ENCODE results near the gene SMTN.
"Not testable (repeated sequence)": the region's sequence is repeated elsewhere in the genome, so short reads cannot be mapped to it uniquely, and the experiment has no call there.

The SMTN gene

GRCh38 chr22:31073125-31073524 is 8.0 kb upstream of the SMTN start:
- DNase-seq (ENCODE audit: low read depth), result not testable (repeated sequence)

DNA sequence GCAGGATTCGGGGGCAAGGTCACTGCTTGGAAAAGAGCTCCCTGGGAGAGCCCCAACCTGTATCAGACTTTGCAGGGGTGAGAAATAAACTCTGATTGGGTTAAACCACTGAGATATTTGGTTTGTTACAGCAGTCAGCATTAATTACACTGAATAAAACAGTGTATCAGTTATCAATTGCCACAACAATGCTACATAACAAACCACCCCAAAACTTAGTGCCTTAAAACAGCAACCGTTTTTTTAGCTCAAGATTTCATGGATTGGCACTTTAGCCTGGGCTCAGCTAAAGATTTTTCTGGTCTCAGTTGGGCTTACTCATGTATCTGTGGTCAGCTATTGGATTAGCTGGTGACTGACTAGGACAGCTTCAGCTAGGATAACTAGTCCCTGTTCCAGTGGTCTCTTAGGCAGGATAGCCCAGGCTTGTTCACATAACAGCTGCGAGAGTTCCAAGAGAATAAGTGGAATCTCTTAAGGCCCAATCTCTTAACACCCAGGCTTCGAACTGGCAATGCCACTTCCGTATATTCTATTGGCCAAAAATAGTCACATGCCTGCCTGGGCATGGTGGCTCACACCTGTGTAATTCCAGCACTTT is 7.5 kb upstream of the SMTN start:
- not testable (repeated sequence) for DNase-seq (ENCODE audit: low read depth)

- no peak for DNase-seq (ENCODE audit: low read depth)
These were observed 5.2 kb upstream of the SMTN start for GRCh38 chr22:31075961-31076360.

- no peak for DNase-seq (ENCODE audit: low read depth)
These were observed 3.4 kb upstream of the SMTN start for GRCh38 chr22:31077681-31078080.

DNA sequence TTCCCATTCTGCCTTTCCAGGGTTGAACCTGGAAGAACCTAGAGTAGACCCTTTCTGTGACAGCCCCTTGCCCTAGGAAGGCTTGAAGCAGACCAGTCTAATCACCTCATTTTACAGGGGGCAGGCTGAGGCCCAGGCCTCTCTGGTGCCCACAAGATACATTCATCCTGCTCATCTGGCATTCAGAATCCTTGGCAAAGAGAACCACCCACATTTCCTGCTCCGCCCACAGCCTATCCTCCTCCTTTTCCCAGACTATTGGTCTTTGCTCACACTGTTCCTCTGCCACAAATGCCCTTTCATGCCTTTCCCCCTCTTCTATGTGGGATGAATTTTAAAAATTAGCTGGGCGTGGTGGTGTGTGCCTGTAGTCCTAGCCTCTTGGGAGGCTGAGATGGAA is 2.7 kb upstream of the SMTN start:
- not testable (repeated sequence) for DNase-seq (ENCODE audit: low read depth)

- DNase-seq (ENCODE audit: low read depth), result no peak
These were observed 1.9 kb upstream of the SMTN start for GRCh38 chr22:31079095-31079642.

DNA sequence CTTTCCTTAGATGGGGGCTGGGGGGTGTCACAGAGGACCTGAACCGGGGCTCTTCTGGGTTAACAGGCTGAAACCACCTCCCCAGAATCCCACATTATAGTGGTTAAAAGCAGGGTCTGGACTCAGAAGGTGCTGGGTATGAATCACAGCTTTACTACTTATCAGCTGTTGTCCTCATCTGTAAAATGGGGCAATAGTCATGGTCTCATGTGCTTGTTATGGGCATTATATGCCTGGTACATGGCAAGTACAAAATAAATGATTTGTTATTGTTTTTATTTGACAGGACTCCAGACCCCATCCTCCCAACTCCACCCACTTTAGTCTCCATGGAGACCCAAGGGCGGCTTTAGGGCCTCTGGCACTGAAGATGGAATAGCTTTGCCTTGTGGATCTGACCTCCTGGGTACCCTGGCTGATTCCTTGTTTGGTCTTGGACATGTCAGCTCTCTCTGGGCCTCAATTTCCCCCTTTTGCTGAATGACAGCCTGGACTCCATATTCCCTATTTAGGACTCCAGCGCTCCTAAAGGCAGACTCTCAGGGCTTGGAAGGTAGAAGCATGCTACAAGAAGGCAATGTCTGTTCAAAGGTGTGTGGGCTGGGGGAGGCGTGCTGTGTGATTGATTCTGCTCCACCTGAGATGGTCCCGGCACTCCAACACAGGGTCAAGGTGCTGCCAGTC is 812 bp upstream of the SMTN start:
- no peak for DNase-seq (ENCODE audit: low read depth)

DNA sequence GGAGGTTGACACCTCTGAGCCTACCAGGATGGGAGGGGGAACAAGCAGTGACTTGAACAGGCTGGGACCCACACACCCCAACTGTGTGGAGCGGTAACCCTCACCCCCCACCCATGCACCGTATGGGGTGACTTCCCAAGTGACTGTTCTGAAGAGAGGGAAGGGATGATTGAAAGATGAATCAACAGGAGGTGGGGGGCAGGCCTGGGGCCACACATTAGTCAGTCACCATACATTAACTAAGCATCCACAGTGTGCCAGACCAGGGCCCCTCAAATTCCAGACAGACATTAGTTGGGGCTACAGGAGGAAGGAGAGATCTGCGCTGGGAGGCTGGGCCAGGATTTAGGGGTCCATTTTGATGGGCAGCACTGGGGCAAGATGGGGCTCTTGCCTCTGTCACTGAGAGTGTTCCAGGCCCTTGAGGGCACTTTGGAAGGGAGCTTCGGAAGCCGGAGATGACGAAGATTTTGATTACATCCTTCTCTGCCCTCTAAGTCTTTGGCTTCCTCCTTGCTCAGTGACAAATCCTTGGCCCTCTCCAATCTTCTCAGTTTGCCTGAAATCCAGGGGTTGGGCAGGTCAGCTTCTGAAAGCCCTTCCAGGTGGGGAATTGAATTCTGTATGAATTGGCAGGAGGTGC is 966 bp downstream of the SMTN start:
- no peak for DNase-seq (ENCODE audit: low read depth)

- no peak for DNase-seq (ENCODE audit: low read depth)
These were observed 1.7 kb downstream of the SMTN start for GRCh38 chr22:31082606-31083376.

DNA sequence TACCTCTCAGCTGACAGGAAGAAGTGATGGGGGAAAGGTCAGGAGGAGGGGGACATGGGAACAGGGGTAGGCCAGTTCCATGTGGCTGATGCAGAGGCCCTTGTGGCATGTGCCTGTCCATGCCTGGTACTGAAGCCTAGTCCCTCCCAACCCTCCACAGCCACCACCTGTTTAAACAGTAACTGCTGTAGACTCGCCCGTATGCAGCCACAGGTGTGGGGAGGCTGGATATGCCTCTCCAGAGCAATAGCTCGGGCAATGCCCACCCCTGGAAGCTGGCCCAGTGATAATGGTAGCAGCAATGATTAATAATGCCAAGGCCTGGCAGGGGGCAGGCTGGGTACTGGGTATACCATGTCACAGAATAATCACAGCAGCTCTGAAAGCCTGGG is 2.3 kb downstream of the SMTN start:
- DNase-seq (ENCODE audit: low read depth), result no peak

- DNase-seq (ENCODE audit: low read depth), result no peak
These were observed 3.0 kb downstream of the SMTN start for GRCh38 chr22:31083923-31084810.

DNA sequence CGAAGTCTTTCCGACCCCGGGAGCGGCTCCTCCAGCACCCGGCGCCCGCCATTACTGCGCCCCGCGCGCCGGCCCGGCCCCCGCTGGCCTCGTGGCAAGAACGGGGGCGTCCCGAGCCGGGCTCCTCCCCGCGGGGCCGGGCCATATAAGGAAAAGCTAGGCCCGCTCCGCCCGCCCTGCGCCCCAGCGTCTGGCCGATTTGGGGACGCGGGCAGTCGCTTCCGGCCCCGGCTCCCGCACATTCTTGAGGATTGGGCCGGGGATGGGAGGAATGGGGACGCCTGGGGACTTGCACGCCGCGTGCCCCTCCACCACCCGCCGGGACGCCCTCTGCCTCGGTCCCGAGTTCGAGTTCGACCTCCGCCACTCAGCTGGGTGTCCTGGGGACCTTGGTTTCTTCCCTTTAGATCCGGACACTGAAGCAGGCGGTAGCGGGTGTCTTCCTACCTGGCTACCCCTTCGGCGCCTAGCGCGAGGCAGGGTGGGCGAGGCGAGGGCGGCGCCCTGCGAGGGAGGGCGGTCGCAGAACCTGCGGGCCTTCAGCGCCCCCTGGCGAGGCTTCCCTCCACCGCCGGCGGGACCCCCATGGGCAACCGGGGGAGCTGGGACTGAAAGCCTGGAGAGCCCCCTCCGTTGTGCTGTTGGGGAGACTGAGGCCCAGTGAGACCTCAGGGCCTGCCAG is 3.8 kb downstream of the SMTN start:
- peak; percentile 70 for DNase-seq (ENCODE audit: low read depth)

- DNase-seq (ENCODE audit: low read depth), result no peak
These were observed 4.3 kb downstream of the SMTN start for GRCh38 chr22:31085493-31085824.

- DNase-seq (ENCODE audit: low read depth), result no peak
These were observed 4.8 kb downstream of the SMTN start for GRCh38 chr22:31085928-31086327.

DNA sequence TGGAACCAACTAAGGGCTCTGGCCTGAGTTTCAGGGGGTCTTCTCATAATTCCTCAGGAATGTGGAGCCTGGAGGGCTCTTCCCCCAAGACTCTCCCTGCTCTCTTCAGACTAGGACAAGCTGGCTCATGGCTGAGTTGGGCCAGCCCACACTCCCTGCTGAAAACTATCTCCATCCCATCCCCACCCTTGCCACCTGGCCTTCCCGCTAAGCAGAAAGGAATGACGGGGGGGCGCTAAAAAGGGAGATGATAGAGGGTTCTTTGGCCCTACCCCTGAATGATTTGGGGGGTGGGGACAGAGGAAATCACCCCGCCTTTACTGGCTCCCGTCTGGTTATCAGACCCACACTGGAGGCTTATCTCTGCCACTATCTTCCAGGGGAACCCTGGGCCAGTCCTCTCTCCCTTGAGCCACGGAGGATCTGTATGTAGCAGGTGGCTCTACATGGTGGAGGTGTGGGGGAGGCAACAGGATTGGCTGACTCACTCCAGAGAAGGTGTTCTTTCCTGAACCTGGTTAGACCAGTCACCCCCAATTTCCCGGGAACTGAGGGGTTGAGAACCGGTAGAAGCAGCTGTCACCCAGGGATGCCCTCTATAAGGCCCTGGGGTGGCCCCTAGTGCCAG is 5.7 kb downstream of the SMTN start:
- DNase-seq (ENCODE audit: low read depth), result no peak

GRCh38 chr22:31087744-31088215 is 6.7 kb downstream of the SMTN start:
- DNase-seq (ENCODE audit: low read depth), result no peak

- DNase-seq (ENCODE audit: low read depth), result no peak
These were observed 7.3 kb downstream of the SMTN start for GRCh38 chr22:31088233-31088986.

- no peak for DNase-seq (ENCODE audit: low read depth)
These were observed 8.3 kb downstream of the SMTN start for GRCh38 chr22:31089160-31090100.

Measured in stimulated activated CD8-positive, alpha-beta memory T cell treated with anti-CD3 and anti-CD28 coated beads, Interleukin-15, amount 100 ng/mL, for 1 hour (primary cell).